ENCODE data around the gene ACOXL.
"Not testable (repeated sequence)": the region's sequence is repeated elsewhere in the genome, so short reads cannot be mapped to it uniquely, and the experiment has no call there.

The ACOXL gene

GRCh38 chr2:110929528-110929927, 197.2 kb downstream of the ACOXL start:
- no peak for DNase-seq (ENCODE audit: low read depth)

DNA sequence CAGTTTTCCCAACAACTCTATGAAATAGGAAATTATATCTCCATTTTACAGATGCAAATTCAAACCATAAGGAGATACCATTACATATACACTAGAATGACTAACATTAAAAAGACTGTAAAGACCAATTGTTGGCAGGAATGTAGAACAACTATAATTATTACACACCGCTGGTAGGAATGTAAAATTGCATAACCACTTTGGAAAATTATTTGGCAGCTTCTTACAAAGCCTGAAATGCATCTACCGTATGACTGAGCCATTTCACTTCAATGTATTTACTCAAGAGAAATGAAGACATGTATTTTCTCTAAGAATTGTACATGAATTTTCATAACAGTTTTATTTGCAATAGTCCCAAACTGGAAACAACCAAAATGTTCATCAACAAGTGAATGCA, 199.3 kb downstream of the ACOXL start:
- DNase-seq (ENCODE audit: low read depth) = peak; percentile 53

DNA sequence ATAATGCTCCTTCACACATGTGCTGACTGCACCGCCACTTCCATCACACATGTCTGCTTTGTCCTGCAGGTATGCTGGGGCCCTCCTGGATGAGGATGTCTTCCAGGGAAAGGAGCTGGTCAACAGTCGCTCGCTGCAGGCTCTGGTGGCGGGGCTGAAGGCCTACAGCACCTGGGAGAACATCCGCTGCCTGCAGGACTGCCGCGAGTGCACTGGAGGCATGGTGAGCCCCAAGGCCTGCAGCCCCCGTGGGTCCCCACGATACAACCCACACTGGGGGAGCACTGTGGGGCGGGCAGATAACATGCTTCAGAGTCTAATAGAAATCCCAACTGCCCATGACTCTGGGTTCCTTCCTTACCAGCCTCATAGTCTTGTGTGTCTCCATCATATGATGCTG, 201.0 kb downstream of the ACOXL start:
- no peak for DNase-seq (ENCODE audit: low read depth)

- no peak for DNase-seq (ENCODE audit: low read depth)
Observed at GRCh38 chr2:110934948-110935347, 202.6 kb downstream of the ACOXL start.

DNA sequence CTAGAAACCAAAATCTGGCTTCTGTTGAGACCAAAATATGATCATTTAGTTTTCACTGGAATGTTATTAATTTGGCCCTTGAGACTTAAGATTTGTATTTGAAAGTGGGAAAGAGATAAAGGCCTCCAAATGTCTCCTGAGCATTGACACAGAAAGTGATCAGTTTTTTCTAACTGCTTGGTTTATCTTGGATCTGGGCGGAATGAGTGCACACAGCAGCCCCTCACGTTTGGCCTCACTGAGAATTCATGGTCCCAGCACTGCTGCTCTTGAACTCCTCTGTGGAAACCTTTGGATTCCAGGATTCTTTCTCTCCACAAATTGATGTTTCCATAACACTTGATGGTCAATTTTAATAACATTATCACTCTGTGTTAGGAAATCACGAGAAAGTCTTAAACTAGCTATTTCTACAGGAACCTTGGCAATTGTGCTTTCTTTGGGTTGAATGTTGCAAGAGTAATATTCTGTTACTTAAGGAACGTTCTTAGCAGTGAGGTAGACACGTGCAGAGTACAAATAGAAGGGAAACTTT, 208.1 kb downstream of the ACOXL start:
- DNase-seq (ENCODE audit: low read depth) = no peak

DNA sequence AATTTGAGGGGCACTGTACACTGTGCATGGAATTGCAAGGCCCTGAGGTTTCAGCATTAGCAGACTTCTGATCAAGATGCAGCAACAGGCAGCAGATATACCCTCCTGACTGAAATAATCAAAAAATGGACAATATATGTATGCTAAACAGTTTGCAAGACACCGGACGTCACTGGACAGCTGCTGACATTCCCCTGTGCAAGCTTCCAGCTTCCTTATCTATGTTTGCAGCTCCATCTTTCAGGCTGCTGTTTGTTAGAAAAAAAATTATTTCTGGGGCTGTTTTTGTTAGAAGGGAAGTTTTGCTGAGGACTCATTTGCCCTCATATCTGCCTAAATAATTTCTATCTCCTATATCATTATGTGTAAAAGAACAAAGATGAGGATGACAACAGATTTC, 208.9 kb downstream of the ACOXL start:
- no peak for DNase-seq (ENCODE audit: low read depth)

GRCh38 chr2:110943070-110943634, 210.8 kb downstream of the ACOXL start:
- no peak for DNase-seq (ENCODE audit: low read depth)

DNA sequence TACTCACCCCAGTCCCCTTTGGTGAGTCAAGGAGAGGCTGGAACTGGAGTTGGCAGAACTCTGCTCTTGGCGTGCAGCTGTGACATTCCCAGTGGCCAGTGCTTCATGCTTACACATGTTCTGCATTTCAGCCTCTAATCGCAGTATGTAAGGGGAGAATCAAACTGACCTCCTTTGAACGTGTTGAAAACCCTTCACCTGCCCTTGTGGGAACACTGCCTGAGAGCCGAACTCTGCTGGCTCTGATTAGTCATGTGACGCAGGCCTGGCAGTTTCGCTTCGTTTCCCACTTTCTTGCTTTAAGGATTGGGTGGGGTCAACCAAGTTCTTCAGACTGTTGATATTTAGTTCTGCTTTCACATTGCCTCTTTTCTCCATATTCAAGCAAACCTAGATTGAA, 214.5 kb downstream of the ACOXL start:
- DNase-seq (ENCODE audit: low read depth) = no peak

DNA sequence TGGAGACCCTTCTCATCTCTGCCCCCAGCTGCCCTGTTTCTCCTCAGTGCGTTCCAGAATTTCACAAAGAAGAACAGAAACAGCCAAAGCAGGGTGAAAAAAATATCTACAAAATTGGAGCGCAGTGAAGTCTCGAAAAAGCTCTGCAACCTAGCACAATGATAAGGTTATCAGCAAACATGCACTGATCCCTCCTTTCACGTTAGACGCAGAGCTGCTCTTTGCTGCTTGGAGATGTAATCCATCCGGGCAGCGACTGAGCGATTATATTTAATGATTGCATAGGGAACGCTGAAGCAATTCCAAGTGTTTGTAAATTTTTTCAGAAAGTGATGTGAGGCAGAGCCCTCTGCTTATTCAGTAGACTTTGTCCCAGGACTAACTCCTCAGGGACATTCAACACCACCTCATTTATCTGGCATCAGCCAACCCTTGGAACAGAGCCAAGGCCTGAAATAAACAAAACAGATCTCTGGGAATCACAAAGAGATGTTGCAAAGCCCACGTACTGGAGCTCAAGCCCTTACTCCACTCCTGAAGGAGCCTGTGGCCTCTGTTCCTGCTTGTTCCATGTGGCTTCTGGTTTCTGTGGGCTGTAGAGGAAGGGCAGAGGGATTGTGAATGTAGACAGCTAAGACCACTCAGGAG, 215.8 kb downstream of the ACOXL start:
- peak; percentile 2 for DNase-seq (ENCODE audit: low read depth)

GRCh38 chr2:110950281-110950680, 217.9 kb downstream of the ACOXL start:
- DNase-seq (ENCODE audit: low read depth) = no peak

- no peak for DNase-seq (ENCODE audit: low read depth)
Observed at GRCh38 chr2:110955045-110955444, 222.7 kb downstream of the ACOXL start.

DNA sequence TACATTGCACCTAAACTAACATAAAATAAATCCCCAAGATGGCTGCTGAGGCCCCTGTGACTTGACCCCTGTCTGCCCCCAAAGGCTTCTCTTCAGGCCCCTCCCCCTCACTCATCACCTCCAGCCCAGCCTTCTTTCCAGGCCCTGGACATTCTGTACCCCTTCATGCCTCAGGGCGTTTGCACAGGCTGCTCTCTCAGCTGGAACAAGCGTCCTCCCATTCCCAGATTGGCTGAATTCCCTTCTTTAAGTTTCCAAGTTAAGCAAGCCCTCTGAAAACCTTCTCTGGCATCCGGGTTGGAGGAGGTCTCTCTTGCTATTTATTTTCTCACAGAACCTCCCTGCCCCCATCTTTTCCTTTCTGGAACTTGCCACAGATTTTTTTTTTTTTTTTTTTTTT, 223.2 kb downstream of the ACOXL start:
- no peak for DNase-seq (ENCODE audit: low read depth)

- no peak for DNase-seq (ENCODE audit: low read depth)
Observed at GRCh38 chr2:110957293-110957692, 224.9 kb downstream of the ACOXL start.

GRCh38 chr2:110958346-110959119, 226.2 kb downstream of the ACOXL start:
- DNase-seq (ENCODE audit: low read depth) = no peak

DNA sequence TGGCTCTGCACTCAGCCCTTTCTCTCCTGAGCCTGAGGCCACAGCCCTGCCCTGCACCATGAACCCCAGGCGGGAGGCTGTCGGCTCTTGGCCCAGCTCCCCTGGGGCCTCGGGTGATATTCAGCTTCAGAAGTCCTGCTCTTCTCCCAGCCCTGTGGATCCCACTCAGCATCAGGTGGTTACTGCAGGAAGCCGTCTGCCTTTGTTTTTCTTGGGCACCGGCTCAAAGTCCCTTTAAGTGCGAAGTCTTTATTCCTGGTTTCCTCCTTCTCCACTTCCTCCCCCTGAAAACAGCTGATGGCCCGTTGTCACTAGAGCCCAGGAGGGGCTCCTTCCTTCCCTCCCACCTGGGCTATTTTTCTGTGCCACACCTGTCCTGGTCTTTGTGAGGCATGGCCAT, 226.8 kb downstream of the ACOXL start:
- no peak for DNase-seq (ENCODE audit: low read depth)

- no peak for DNase-seq (ENCODE audit: low read depth)
Observed at GRCh38 chr2:110960281-110960680, 227.9 kb downstream of the ACOXL start.

- no peak for DNase-seq (ENCODE audit: low read depth)
Observed at GRCh38 chr2:110960954-110961353, 228.6 kb downstream of the ACOXL start.

DNA sequence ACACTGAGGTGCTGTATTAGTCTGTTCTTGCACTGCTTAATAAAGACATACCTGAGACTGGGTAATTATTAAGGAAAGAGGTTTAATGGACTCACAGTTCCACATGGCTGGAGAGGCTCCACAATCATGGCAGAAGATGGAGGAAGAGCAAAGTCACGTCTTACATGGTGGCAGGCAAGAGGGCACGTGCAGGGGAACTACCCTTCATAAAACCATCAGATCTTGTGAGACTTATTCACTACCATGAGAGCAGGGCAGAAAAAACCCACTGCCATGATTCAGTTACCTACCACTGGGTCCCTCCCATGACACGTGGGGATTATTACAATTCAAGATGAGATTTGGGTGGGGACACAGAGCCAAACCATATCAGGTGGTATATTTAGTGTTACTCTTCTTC, 229.3 kb downstream of the ACOXL start:
- DNase-seq (ENCODE audit: low read depth) = not testable (repeated sequence)

DNA sequence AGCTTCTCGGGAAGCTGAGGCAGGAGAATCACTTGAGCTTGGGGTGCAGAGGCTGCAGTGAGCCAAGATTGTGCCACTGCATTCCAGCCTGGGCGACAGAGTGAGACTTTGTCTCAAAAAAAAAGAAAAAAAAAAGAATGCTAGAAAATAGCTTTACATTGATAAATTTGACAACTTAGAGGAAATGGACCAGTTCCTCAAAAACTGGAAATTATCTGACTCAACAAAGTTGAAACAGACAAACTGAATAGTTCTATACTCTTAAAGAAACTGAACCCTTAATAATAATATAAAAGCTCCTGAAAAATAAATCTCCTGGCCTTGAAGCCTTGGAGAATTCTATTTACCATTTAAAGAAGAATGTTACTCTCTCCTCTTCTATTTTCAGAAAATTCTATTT, 237.3 kb downstream of the ACOXL start:
- no peak for DNase-seq (ENCODE audit: low read depth)

DNA sequence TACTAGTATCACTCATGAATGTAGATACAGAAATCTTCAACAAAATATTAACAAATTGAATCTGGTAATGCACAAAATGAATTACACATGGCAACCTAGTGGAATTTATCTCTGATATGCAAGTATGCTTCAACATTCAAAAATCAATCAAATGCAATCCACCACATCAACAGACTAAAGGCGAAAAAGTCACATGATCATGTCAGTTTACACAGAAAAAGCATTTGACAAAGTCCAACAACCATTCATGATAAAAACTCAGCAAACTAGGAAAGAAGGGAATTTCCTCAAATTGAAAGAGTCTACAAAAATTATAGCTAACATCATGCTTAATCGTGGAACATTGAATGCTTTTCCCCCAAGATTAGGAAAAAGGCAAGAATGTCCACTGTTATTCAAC, 237.8 kb downstream of the ACOXL start:
- no peak for DNase-seq (ENCODE audit: low read depth)

- DNase-seq (ENCODE audit: low read depth) = no peak
Observed at GRCh38 chr2:110971811-110972210, 239.4 kb downstream of the ACOXL start.

GRCh38 chr2:110973262-110973661, 240.9 kb downstream of the ACOXL start:
- DNase-seq (ENCODE audit: low read depth) = no peak

DNA sequence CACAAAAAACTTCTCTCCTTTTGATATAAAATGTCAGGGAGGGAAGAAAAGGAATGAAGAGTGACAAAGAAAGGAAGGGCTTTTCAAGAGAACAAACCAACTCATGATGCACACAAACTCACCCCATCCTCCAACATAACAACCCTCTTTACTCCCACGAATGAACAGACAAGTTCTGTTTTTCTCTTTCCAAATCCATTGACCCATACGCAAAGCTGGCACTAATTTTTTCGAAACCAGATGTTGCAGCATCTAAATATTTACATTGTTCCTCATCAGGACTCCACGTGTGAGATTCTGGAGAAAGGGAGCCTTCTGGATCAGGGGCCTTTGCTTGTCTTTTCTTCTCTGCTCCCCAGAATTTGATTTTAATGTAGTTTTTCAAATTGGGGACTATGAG, 245.0 kb downstream of the ACOXL start:
- DNase-seq (ENCODE audit: low read depth) = no peak

Data from fibroblast of gingiva (primary cell).